Small intestine (tissue), 16 donors: Measurements from ENCODE around the gene C2orf74. TPM values are rescaled to one million over a fixed set of nuclear protein-coding genes. Genes with fewer than 3 reads are reported as not detected.
"Not testable (repeated sequence)": the region's sequence is repeated elsewhere in the genome, so short reads cannot be mapped to it uniquely, and the experiment has no call there.

Source experiments
- DNase-seq, 2 donors: peaks; one replicate each; pipeline versions ENCODE4 v3.0.0 to v3.0.0-alpha.2; 2013
- FAIRE-seq: peaks from 2 replicates; lab custom pipeline; 2012; peaks lifted over from hg19 to GRCh38; lab: Jason Lieb, UNC
- H3K27ac ChIP-seq, 3 donors: one replicate each; pipeline ENCODE4 v1.5.1; 2013; ENCODE audit warnings: low read length in 2 of 3, mild to moderate bottlenecking in 2 of 3, control low read depth in 1 of 3, inconsistent platforms in 1 of 3, low read depth in 1 of 3, moderate library complexity in 1 of 3
- H3K27me3 ChIP-seq, 3 donors: one replicate each; pipeline ENCODE4 v1.6.1; 2013; ENCODE audit warnings: low read length in 3 of 3, inconsistent platforms in 1 of 3; ENCODE audit not compliant: control insufficient read depth in 3 of 3, insufficient read depth in 3 of 3
- H3K36me3 ChIP-seq, 3 donors: one replicate each; pipeline ENCODE4 v1.6.1; 2013; ENCODE audit warnings: low read length in 3 of 3, inconsistent platforms in 1 of 3, low read depth in 1 of 3, mild to moderate bottlenecking in 1 of 3, moderate library complexity in 1 of 3; ENCODE audit not compliant: control insufficient read depth in 3 of 3, insufficient read depth in 2 of 3
- H3K4me1 ChIP-seq, 3 donors: one replicate each; pipeline ENCODE4 v1.6.1; 2013; ENCODE audit warnings: low read length in 2 of 3, inconsistent platforms in 1 of 3, low read depth in 1 of 3, mild to moderate bottlenecking in 1 of 3, moderate library complexity in 1 of 3; ENCODE audit not compliant: control insufficient read depth in 3 of 3, insufficient read depth in 2 of 3
- H3K4me3 ChIP-seq, 3 donors: one replicate each; pipeline ENCODE4 v1.5.1; 2013; ENCODE audit warnings: low read length in 3 of 3, control low read depth in 1 of 3, inconsistent platforms in 1 of 3, low read depth in 1 of 3, mild to moderate bottlenecking in 1 of 3, moderate library complexity in 1 of 3
- H3K9me3 ChIP-seq, 2 donors: one replicate each; pipeline ENCODE4 v1.6.1; 2013; ENCODE audit warnings: low read depth in 1 of 2, low read length in 1 of 2; ENCODE audit not compliant: control insufficient read depth in 2 of 2, insufficient read depth in 1 of 2
- WGBS, 3 donors: extraction: QIAGEN DNeasy Blood & Tissue Kit; methylation state at CpG; one replicate each; pipeline ENCODE4 v1.1.7; 2013; 5-methylcytosine and 5-hydroxymethylcytosine counted together
- long read RNA-seq, 10 donors: transcript quantifications; one replicate each; lab custom pipeline, GENCODE V29; 2026
- polyA plus RNA-seq, 4 donors: library from polyadenylated mRNA; stranded (reverse) in 3 of 4; unstranded in 1 of 4; fragments of 200-250 nt in 3 of 4; fragments of 120-200 nt in 1 of 4; gene quantifications; one replicate each; pipeline versions ENCODE4 v1.2.1 to v1.2.3, GENCODE V29; 2013
- donor health status: healthy with polysubstance abuse.
- donor health status: control.
- donor health status: control.
- donor health status: Bipolar disorder and iron deficiency.
- donor health status: healthy.

Gene C2orf74
- polyA plus RNA-seq: 10 to 100 TPM in 1 of 4 donors, 1 to 10 TPM in 3; 2.2 to 21.6 (median 7.5) TPM
- long read RNA-seq, donor 1: 0 reads
- long read RNA-seq, donor 2, partial matches to known transcripts: 0 of 1 reads
- long read RNA-seq, donor 2, other reads (novel, unspliced or antisense): 0 of 1 reads
- long read RNA-seq, donor 3, transcript C2orf74-202 (4 exons, 879 nt): major isoform, 8 of 22 reads
- long read RNA-seq, donor 3, partial matches to known transcripts: 14 of 22 reads
- long read RNA-seq, donor 3, other reads (novel, unspliced or antisense): 0 of 22 reads
- long read RNA-seq, donor 4: 0 reads
- long read RNA-seq, donor 5: 0 reads
- long read RNA-seq, donor 6, transcript C2orf74-202 (4 exons, 879 nt): major isoform, 5 of 10 reads
- long read RNA-seq, donor 6, partial matches to known transcripts: 5 of 10 reads
- long read RNA-seq, donor 6, other reads (novel, unspliced or antisense): 0 of 10 reads
- long read RNA-seq, donor 7: 0 reads
- long read RNA-seq, donor 8, partial matches to known transcripts: 0 of 1 reads
- long read RNA-seq, donor 8, other reads (novel, unspliced or antisense): 0 of 1 reads
- long read RNA-seq, donor 9: 0 reads
- long read RNA-seq, donor 10, partial matches to known transcripts: 0 of 3 reads
- long read RNA-seq, donor 10, other reads (novel, unspliced or antisense): 0 of 3 reads

- FAIRE-seq (no peak), DNase-seq (no peak)
- peaks cover 4 to 28% (median 10%) of the 10 kb centered on the region in 3 donors for H3K36me3 ChIP-seq
- no peaks in the 10 kb centered on the region for H3K4me1 ChIP-seq
- H3K9me3 ChIP-seq: no peaks in the 10 kb centered on the region
- 83 to 94% (median 94%) methylated on average over 5 of the region's 5 CpGs for WGBS, 3 donors
- no peak within 1 kb of the TSS for H3K4me3 ChIP-seq
- H3K27ac ChIP-seq: no peak within 1 kb of the TSS
- no peaks in the 10 kb centered on the region for H3K27me3 ChIP-seq
Measured at GRCh38 chr2:61161888-61162287, at the start of gene C2orf74. TSS of gene C2orf74 (plus strand) at chr2:61162188. CDS start at chr2:61162515, 327 bp downstream.

- H3K36me3 ChIP-seq: peaks cover 0 to 24% (median 0%) of the 10 kb centered on the region in 3 donors
Measured at GRCh38 chr2:61114147-61114546, 47.8 kb upstream of the C2orf74 start.

GRCh38 chr2:61116302-61116701 is 45.7 kb upstream of the C2orf74 start:
- Histone ChIP-seq H3K9me3 (peaks cover 0 to 9% of the 10 kb centered on the region in 2 donors), H3K4me3 (no peak overlapping the region), H3K27ac (no peak overlapping the region), H3K36me3 (peaks cover 2 to 26% (median 2%) of the 10 kb centered on the region in 3 donors), H3K4me1 (no peaks in the 10 kb centered on the region), H3K27me3 (no peaks in the 10 kb centered on the region)
- 97 to 100% (median 98%) methylated on average over 2 of the region's 2 CpGs for WGBS, 3 donors
- DNase-seq: no peak
- no peak for FAIRE-seq

More at GRCh38 chr2:61114147-61114546, 47.8 kb upstream of the C2orf74 start:
- H3K9me3 ChIP-seq: peaks cover 0 to 7% of the 10 kb centered on the region in 2 donors
- no peak for DNase-seq
- no peak for FAIRE-seq
- no peak overlapping the region for H3K4me3 ChIP-seq
- no peak overlapping the region for H3K27ac ChIP-seq
- 87 to 95% (median 91%) methylated on average over 6 of the region's 6 CpGs for WGBS, 3 donors
- H3K27me3 ChIP-seq: no peaks in the 10 kb centered on the region
- no peaks in the 10 kb centered on the region for H3K4me1 ChIP-seq

- WGBS, 3 donors: 84 to 93% (median 88%) methylated on average over 1 of the region's 1 CpG
- peaks cover 0 to 9% of the 10 kb centered on the region in 2 donors for H3K9me3 ChIP-seq
- H3K27ac ChIP-seq: no peak overlapping the region
- H3K36me3 ChIP-seq: peaks cover 2 to 24% (median 2%) of the 10 kb centered on the region in 3 donors
- H3K27me3 ChIP-seq: no peaks in the 10 kb centered on the region
- FAIRE-seq: no peak
- DNase-seq: no peak
- no peak overlapping the region for H3K4me3 ChIP-seq
- H3K4me1 ChIP-seq: no peaks in the 10 kb centered on the region
Measured at GRCh38 chr2:61117534-61117933, 44.5 kb upstream of the C2orf74 start.

GRCh38 chr2:61125123-61125710 is 36.8 kb upstream of the C2orf74 start:
- Histone ChIP-seq H3K36me3 (peaks cover 2 to 6% (median 2%) of the 10 kb centered on the region in 3 donors), H3K4me3 (no peak overlapping the region), H3K27ac (no peak overlapping the region), H3K4me1 (no peaks in the 10 kb centered on the region), H3K27me3 (peaks cover 0 to 1% (median 0%) of the 10 kb centered on the region in 3 donors), H3K9me3 (peaks cover 0 to 14% of the 10 kb centered on the region in 2 donors)
- 88 to 95% (median 89%) methylated on average over 3 of the region's 3 CpGs for WGBS, 3 donors
- no peak for DNase-seq
- no peak for FAIRE-seq

GRCh38 chr2:61125798-61126197 is 36.2 kb upstream of the C2orf74 start:
- FAIRE-seq: no peak
- H3K36me3 ChIP-seq: peaks cover 0 to 3% (median 2%) of the 10 kb centered on the region in 3 donors
- peaks cover 0 to 14% of the 10 kb centered on the region in 2 donors for H3K9me3 ChIP-seq
- no peaks in the 10 kb centered on the region for H3K4me1 ChIP-seq
- DNase-seq: no peak
- H3K4me3 ChIP-seq: no peak overlapping the region
- H3K27ac ChIP-seq: no peak overlapping the region
- 88 to 98% (median 96%) methylated on average over 3 of the region's 3 CpGs for WGBS, 3 donors
- peaks cover 0 to 1% (median 0%) of the 10 kb centered on the region in 3 donors for H3K27me3 ChIP-seq

- H3K4me1 ChIP-seq, H3K27ac ChIP-seq, FAIRE-seq, H3K27me3 ChIP-seq, DNase-seq, H3K4me3 ChIP-seq, H3K36me3 ChIP-seq: not testable (repeated sequence)
- peaks cover 0 to 14% of the 10 kb centered on the region in 2 donors for H3K9me3 ChIP-seq
- 91 to 99% (median 96%) methylated on average over 5 to 6 of the region's 6 CpGs for WGBS, 3 donors
Measured at GRCh38 chr2:61128122-61128521, 33.9 kb upstream of the C2orf74 start.

- FAIRE-seq: no peak
- DNase-seq: no peak
- H3K27me3 ChIP-seq: no peaks in the 10 kb centered on the region
- H3K27ac ChIP-seq: no peak overlapping the region
- 67 to 77% (median 75%) methylated on average over 4 of the region's 4 CpGs for WGBS, 3 donors
- no peaks in the 10 kb centered on the region for H3K36me3 ChIP-seq
- H3K4me3 ChIP-seq: no peak overlapping the region
- no peaks in the 10 kb centered on the region for H3K4me1 ChIP-seq
- H3K9me3 ChIP-seq: peaks cover 0 to 2% of the 10 kb centered on the region in 2 donors
Measured at GRCh38 chr2:61134141-61134540, 27.8 kb upstream of the C2orf74 start.
